Trophoblast cell (in vitro differentiated cells and primary cell): ENCODE results near the gene P2RX5.
A peak's percentile ranks its signal among the peaks of the same experiment; 100 is the strongest.

Source experiments
- DNase-seq, 2 donors: peaks; one replicate each; pipeline ENCODE4 v3.0.0-alpha.2; 2016
- H2AFZ ChIP-seq: 2 replicates; pipeline ENCODE4 v1.6.1; 2013; ENCODE audit warnings: low read length, moderate library complexity, mild to moderate bottlenecking; ENCODE audit not compliant: insufficient read depth, poor library complexity
- H2AK5ac ChIP-seq: 2 replicates; pipeline ENCODE4 v1.6.1; 2013; ENCODE audit warnings: mild to moderate bottlenecking, low read length
- H2BK120ac ChIP-seq: 2 replicates; pipeline ENCODE4 v1.6.1; 2013; ENCODE audit warnings: low read length, mild to moderate bottlenecking, moderate library complexity; ENCODE audit not compliant: insufficient read depth, poor library complexity
- H2BK12ac ChIP-seq: 2 replicates; pipeline ENCODE4 v1.6.1; 2013; ENCODE audit warnings: mild to moderate bottlenecking, low read length, moderate library complexity
- H2BK5ac ChIP-seq: 2 replicates; pipeline ENCODE4 v1.6.1; 2013; ENCODE audit warnings: low read length, low read depth, moderate library complexity, mild to moderate bottlenecking; ENCODE audit not compliant: poor library complexity
- H3K14ac ChIP-seq: 2 replicates; pipeline ENCODE4 v1.6.1; 2013; ENCODE audit warnings: mild to moderate bottlenecking, low read length
- H3K18ac ChIP-seq: 2 replicates; pipeline ENCODE4 v1.6.1; 2013; ENCODE audit warnings: mild to moderate bottlenecking, low read length
- H3K23ac ChIP-seq: 2 replicates; pipeline ENCODE4 v1.6.1; 2013; ENCODE audit warnings: low read length
- H3K27ac ChIP-seq: 2 replicates; pipeline ENCODE4 v1.5.1; 2013; ENCODE audit warnings: low read depth, mild to moderate bottlenecking, inconsistent platforms, low read length, moderate library complexity
- H3K27me3 ChIP-seq: 2 replicates; pipeline ENCODE4 v1.6.1; 2013; ENCODE audit warnings: inconsistent platforms, mild to moderate bottlenecking, low read length, moderate library complexity; ENCODE audit not compliant: insufficient read depth
- H3K36me3 ChIP-seq, 2 experiments: 1 replicate in 1 of 2; 2 replicates in 1 of 2; pipeline ENCODE4 v1.6.1; 2013; ENCODE audit warnings: low read length in 2 of 2, mild to moderate bottlenecking in 2 of 2, moderate library complexity in 1 of 2; ENCODE audit not compliant: insufficient read depth in 2 of 2, control insufficient read depth in 1 of 2
- H3K4ac ChIP-seq: 2 replicates; pipeline ENCODE4 v1.6.1; 2013; ENCODE audit warnings: low read depth, mild to moderate bottlenecking, low read length, moderate library complexity
- H3K4me1 ChIP-seq, 2 experiments: 1 replicate in 1 of 2; 2 replicates in 1 of 2; pipeline ENCODE4 v1.6.1; 2013; ENCODE audit warnings: low read length in 2 of 2, mild to moderate bottlenecking in 2 of 2, moderate library complexity in 1 of 2; ENCODE audit not compliant: insufficient read depth in 2 of 2, control insufficient read depth in 1 of 2
- H3K4me2 ChIP-seq: 2 replicates; pipeline ENCODE4 v1.6.1; 2013; ENCODE audit warnings: inconsistent platforms, mild to moderate bottlenecking, low read length, moderate library complexity
- H3K4me3 ChIP-seq: 2 replicates; pipeline ENCODE4 v1.5.1; 2013; ENCODE audit warnings: mild to moderate bottlenecking, low read depth, low read length, inconsistent platforms
- H3K79me1 ChIP-seq: one replicate; pipeline ENCODE4 v1.6.1; 2013; ENCODE audit warnings: low read length
- H3K79me2 ChIP-seq: 2 replicates; pipeline ENCODE4 v1.6.1; 2013; ENCODE audit warnings: low read length, mild to moderate bottlenecking; ENCODE audit not compliant: control insufficient read depth, insufficient read depth, poor library complexity
- H3K9ac ChIP-seq: 2 replicates; pipeline ENCODE4 v1.6.1; 2013; ENCODE audit warnings: mild to moderate bottlenecking, low read length
- H3K9me3 ChIP-seq: 2 replicates; pipeline ENCODE4 v1.6.1; 2013; ENCODE audit warnings: low read depth, mild to moderate bottlenecking, control low read depth, inconsistent platforms, low read length; ENCODE audit not compliant: insufficient read depth
- H4K12ac ChIP-seq: 2 replicates; pipeline ENCODE4 v1.6.1; 2013; ENCODE audit warnings: low read depth, mild to moderate bottlenecking, low read length, moderate library complexity
- H4K8ac ChIP-seq: 2 replicates; pipeline ENCODE4 v1.6.1; 2013; ENCODE audit warnings: low read depth, mild to moderate bottlenecking, low read length, moderate library complexity
- H4K91ac ChIP-seq: one replicate; pipeline ENCODE4 v1.6.1; 2013; ENCODE audit warnings: low read depth, mild to moderate bottlenecking, low read length, moderate library complexity
- WGBS: extraction: QIAGEN DNeasy Blood & Tissue Kit; methylation state at CpG from one replicate; pipeline ENCODE4 v1.1.7; 2013; ENCODE audit warnings: missing lambda C conversion rate; ENCODE audit not compliant: insufficient read length, insufficient coverage; ENCODE audit errors: extremely low coverage; 5-methylcytosine and 5-hydroxymethylcytosine counted together

P2RX5 gene

GRCh38 chr17:3656755-3657587, 39.0 kb downstream of the P2RX5 start:
- H3K9ac ChIP-seq, result no peak overlapping the region
- no peak overlapping the region for H2AFZ ChIP-seq
- H3K4me3 ChIP-seq, result no peak overlapping the region
- H4K8ac ChIP-seq, result no peak overlapping the region
- H2AK5ac ChIP-seq, result no peak overlapping the region
- no peak overlapping the region for H3K4ac ChIP-seq
- H3K14ac ChIP-seq, result no peak overlapping the region
- no peaks in the 10 kb centered on the region for H3K79me1 ChIP-seq
- peaks cover 9 to 20% of the 10 kb centered on the region in 2 experiments for H3K36me3 ChIP-seq
- H2BK5ac ChIP-seq, result no peak overlapping the region
- H2BK12ac ChIP-seq, result no peak overlapping the region
- WGBS, result no CpG with 5 or more reads among the region's 16 CpGs
- no peak overlapping the region for H4K12ac ChIP-seq
- DNase-seq, result no peak
- no peak overlapping the region for H2BK120ac ChIP-seq
- H3K27ac ChIP-seq, result no peak overlapping the region
- H3K79me2 ChIP-seq, result no peaks in the 10 kb centered on the region
- H3K18ac ChIP-seq, result no peak overlapping the region
- no peak overlapping the region for H4K91ac ChIP-seq
- no peaks in the 10 kb centered on the region for H3K27me3 ChIP-seq
- H3K4me2 ChIP-seq, result no peak overlapping the region
- H3K23ac ChIP-seq, result no peak overlapping the region
- H3K9me3 ChIP-seq, result no peaks in the 10 kb centered on the region
- peaks cover 0 to 7% of the 10 kb centered on the region in 2 experiments for H3K4me1 ChIP-seq

- H3K4me1 ChIP-seq, result peaks cover 0 to 7% of the 10 kb centered on the region in 2 experiments
- no peaks in the 10 kb centered on the region for H3K9me3 ChIP-seq
- H3K79me1 ChIP-seq, result no peaks in the 10 kb centered on the region
- no peak overlapping the region for H4K12ac ChIP-seq
- H4K91ac ChIP-seq, result no peak overlapping the region
- no peak for DNase-seq
- no peaks in the 10 kb centered on the region for H3K27me3 ChIP-seq
- no peak overlapping the region for H2BK5ac ChIP-seq
- H2BK12ac ChIP-seq, result no peak overlapping the region
- H3K23ac ChIP-seq, result no peak overlapping the region
- peaks cover 11 to 15% of the 10 kb centered on the region in 2 experiments for H3K36me3 ChIP-seq
- H3K4me3 ChIP-seq, result no peak overlapping the region
- WGBS, result no CpG with 5 or more reads among the region's 16 CpGs
- no peak overlapping the region for H3K14ac ChIP-seq
- no peak overlapping the region for H3K9ac ChIP-seq
- no peaks in the 10 kb centered on the region for H3K79me2 ChIP-seq
- H2AFZ ChIP-seq, result no peak overlapping the region
- no peak overlapping the region for H3K27ac ChIP-seq
- H3K4me2 ChIP-seq, result no peak overlapping the region
- H3K4ac ChIP-seq, result no peak overlapping the region
- H3K18ac ChIP-seq, result no peak overlapping the region
- no peak overlapping the region for H2BK120ac ChIP-seq
- no peak overlapping the region for H2AK5ac ChIP-seq
- H4K8ac ChIP-seq, result no peak overlapping the region
These were observed 39.6 kb downstream of the P2RX5 start for GRCh38 chr17:3656353-3656752.

- Histone ChIP-seq H2BK12ac (no peak overlapping the region), H4K8ac (no peak overlapping the region), H3K36me3 (peaks cover 13 to 15% of the 10 kb centered on the region in 2 experiments), H3K4me3 (no peak overlapping the region), H3K9ac (no peak overlapping the region), H2AK5ac (no peak overlapping the region), H3K4me1 (peaks cover 0 to 7% of the 10 kb centered on the region in 2 experiments), H3K79me1 (no peaks in the 10 kb centered on the region), H3K27me3 (no peaks in the 10 kb centered on the region), H2AFZ (no peak overlapping the region), H3K9me3 (no peaks in the 10 kb centered on the region), H3K18ac (no peak overlapping the region), H3K4me2 (no peak overlapping the region), H3K23ac (no peak overlapping the region), H2BK120ac (no peak overlapping the region), H3K27ac (no peak overlapping the region), H3K4ac (no peak overlapping the region), H3K14ac (no peak overlapping the region), H3K79me2 (no peaks in the 10 kb centered on the region), H4K91ac (no peak overlapping the region), H2BK5ac (no peak overlapping the region), H4K12ac (no peak overlapping the region)
- no peak for DNase-seq
- WGBS, result no CpG with 5 or more reads among the region's 11 CpGs
These were observed 40.2 kb downstream of the P2RX5 start for GRCh38 chr17:3655766-3656165.

- no peak overlapping the region for H3K23ac ChIP-seq
- no CpG with 5 or more reads among the region's 20 CpGs for WGBS
These were observed 48.0 kb downstream of the P2RX5 start for GRCh38 chr17:3647769-3648555.

More at GRCh38 chr17:3647769-3648555, 48.0 kb downstream of the P2RX5 start:
- H3K79me2 ChIP-seq, result no peaks in the 10 kb centered on the region
- no peak overlapping the region for H2BK12ac ChIP-seq
- no peak overlapping the region for H3K27ac ChIP-seq
- no peak overlapping the region for H3K14ac ChIP-seq
- peaks cover 21 to 25% of the 10 kb centered on the region in 2 experiments for H3K36me3 ChIP-seq
- no peak overlapping the region for H2BK120ac ChIP-seq
- no peak overlapping the region for H4K91ac ChIP-seq
- no peak overlapping the region for H2AK5ac ChIP-seq
- no peak overlapping the region for H3K9ac ChIP-seq
- H3K9me3 ChIP-seq, result no peaks in the 10 kb centered on the region
- H3K18ac ChIP-seq, result no peak overlapping the region
- no peaks in the 10 kb centered on the region for H3K4me1 ChIP-seq
- H2BK5ac ChIP-seq, result no peak overlapping the region
- H2AFZ ChIP-seq, result no peak overlapping the region
- H3K4me3 ChIP-seq, result no peak overlapping the region
- H4K12ac ChIP-seq, result no peak overlapping the region
- no peak overlapping the region for H4K8ac ChIP-seq
- peak; percentile 60 to 81 for DNase-seq
- H3K4me2 ChIP-seq, result no peak overlapping the region
- H3K4ac ChIP-seq, result no peak overlapping the region
- no peaks in the 10 kb centered on the region for H3K79me1 ChIP-seq
- H3K27me3 ChIP-seq, result no peaks in the 10 kb centered on the region
